Epithelial cell of esophagus (primary cell): ENCODE measurements around the gene KLHL40.

Experiments
- DNase-seq: peaks from one replicate; pipeline ENCODE4 v3.0.0; 2010; ENCODE audit warnings: low read depth
- H3K4me3 ChIP-seq: 2 replicates; pipeline ENCODE4 v1.5.1; 2011; ENCODE audit warnings: mild to moderate bottlenecking, low read length, control low read depth
- CTCF ChIP-seq: IDR thresholded peaks from 2 replicates; pipeline ENCODE4 v1.5.1; 2011; ENCODE audit warnings: low read depth, mild to moderate bottlenecking, low read length, control low read depth, inconsistent platforms; ENCODE audit not compliant: insufficient read depth; ENCODE audit errors: missing control alignments

The KLHL40 gene

DNA sequence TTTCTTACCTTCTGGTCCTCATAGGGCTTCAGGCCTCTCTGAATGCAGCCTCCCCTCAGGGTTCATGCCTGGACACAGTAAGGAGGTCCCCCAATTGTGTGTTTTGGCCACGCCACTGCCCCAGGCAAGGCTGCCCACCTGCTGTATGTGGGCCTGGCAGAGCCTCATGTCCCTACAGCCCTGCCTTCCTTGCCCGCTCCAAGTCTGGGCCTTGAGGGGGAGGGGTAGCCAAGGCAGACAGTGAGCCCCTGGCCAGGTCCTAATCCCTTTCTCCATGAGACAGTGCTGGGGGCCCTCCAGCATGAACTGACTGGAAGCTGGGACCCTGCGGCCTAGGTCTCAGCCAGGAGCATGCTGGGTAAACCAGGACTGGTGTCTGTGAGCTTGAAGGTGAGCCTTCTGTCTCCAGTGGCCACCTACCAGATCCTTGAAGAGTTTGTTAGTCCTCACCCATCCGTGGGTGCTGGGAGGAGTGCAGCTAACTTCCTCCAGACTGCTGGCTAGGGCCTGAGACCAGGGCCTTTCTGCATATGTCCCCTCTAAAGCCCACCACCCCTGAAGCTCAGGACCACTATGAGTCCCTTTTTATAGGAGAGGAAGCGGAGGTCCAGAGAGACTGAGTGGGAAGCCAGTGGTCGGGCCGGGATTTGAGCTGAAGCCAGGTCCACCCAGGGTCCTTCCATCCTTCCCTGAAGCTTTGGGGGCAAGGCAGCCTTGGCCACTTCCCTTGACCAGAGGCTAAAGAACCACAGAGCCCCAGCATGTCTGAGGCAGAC lies 23.1 kb upstream of the KLHL40 start:
- no peak for DNase-seq
- H3K4me3 ChIP-seq, result no peak overlapping the region
- no peak for TF ChIP-seq CTCF

DNA sequence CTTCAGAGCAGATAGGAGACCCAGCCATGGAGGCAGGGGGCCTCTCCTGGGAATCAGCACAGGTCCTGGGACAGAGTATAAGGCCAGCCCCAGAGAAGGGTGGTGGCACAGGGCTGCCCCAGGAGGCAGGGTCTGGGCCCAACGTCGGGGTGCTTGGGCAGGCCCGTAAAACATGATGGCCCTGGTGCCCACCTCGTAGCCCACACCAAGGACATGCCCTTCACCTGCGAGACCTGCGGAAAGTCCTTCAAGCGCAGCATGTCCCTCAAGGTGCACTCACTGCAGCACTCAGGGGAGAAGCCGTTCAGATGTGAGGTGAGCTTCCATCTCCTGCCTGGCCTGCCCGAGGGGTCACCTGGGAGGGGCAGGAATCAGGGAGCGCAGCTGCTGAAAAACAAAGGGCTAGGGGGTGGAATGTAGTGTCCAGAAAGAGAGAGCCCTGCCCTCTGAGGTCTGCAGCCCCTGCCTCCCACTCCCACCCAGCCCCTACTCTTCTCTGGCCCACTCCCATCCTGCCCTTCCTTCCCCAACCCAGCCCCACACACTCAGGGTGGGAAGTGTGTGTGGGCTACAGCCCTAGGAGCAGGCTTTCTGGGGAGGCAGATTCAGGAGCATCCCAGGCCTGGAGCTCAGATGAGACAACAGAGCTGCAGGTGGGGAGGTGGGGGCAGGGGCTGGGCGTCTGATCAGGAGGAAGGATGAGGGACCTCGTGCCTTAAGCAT lies 22.4 kb upstream of the KLHL40 start:
- no peak for TF ChIP-seq CTCF
- no peak for DNase-seq
- no peak overlapping the region for H3K4me3 ChIP-seq

DNA sequence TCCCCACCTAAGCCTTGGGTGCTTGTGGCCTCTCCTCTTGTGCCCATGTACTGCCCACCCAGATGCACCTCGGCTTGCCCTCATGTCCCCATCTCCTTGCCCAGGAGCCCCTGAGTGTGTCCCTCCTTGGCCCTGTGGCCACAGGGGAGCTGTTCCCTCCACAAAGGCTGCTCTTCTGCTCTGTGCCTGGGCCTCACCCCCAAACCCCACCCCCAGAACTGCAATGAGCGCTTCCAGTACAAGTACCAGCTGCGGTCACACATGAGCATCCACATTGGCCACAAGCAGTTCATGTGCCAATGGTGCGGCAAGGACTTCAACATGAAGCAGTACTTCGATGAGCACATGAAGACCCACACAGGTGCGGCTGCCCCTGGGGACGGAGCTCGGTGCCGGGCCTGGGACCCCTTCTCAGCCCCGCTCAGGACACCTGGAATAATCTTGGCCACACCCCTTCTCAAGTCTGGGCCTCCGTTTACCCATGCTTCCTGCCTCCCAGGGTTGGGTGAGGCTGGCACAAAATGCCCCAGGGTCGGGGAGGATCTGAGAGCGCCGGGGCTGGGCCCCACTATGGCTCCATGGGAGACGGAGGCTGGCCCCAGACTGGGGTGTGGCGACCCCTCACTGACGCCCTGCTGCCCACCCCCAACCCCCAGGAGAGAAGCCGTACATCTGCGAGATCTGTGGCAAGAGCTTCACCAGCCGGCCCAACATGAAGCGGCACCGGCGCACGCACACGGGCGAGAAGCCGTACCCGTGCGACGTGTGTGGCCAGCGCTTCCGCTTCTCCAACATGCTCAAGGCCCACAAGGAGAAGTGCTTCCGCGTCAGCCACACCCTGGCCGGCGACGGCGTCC lies 21.5 kb upstream of the KLHL40 start:
- TF ChIP-seq CTCF, result no peak
- no peak overlapping the region for H3K4me3 ChIP-seq
- no peak for DNase-seq

- no peak for DNase-seq
- no peak for TF ChIP-seq CTCF
- H3K4me3 ChIP-seq, result no peak overlapping the region
Measured at GRCh38 chr3:42664438-42664803, 20.9 kb upstream of the KLHL40 start.

DNA sequence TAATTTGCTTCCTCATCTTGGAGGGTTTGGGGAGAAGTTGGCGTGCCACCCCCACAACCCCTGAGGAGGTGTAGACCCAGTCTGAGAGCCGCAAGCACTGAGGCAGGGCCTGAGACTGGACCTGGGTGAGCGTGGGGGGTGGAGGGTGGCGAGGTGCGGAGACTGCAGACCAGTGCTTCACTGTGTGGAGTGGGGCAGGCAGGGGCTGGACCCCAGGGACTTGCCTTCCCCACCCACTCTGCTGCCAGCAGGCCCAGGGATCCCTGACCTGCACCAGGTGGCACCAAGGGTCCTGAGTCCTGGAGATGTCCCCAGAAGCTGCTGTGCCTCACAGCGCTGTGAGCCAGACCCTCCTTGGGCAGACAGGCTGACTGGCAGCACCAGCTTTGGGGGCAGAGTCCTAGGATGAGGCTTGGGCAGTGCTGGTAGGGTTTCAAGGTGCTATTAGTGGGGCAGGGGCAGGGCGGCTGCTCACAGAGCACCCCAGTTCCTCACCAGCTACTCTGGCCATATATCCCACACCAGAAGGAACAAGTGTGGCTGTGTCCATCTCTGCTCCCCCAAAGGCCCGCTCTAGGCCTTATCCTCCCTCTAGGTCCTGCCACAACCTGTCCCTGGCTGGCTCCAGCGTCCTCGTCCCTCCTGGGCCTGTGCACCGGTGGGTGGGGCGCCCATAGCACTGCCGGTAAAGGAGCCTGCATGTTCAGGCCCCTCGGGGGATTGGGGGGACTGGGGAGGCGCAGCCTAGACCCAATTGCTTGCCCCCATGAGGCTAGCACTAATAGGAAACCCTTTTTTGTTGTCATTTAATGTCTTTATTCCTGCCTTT lies 20.1 kb upstream of the KLHL40 start:
- H3K4me3 ChIP-seq, result no peak overlapping the region
- TF ChIP-seq CTCF, result no peak
- DNase-seq, result no peak

GRCh38 chr3:42666022-42666421 lies 19.3 kb upstream of the KLHL40 start:
- no peak for DNase-seq
- no peak overlapping the region for H3K4me3 ChIP-seq
- no peak for TF ChIP-seq CTCF
